ENCODE measurements around the gene DNAH10. TPM values are rescaled to one million over a fixed set of nuclear protein-coding genes. Genes with fewer than 3 reads are reported as not detected.

Gene DNAH10
- total and polyA plus RNA-seq, 4 donors, result 0.03 to 1.0 TPM; not detected in 2

DNA sequence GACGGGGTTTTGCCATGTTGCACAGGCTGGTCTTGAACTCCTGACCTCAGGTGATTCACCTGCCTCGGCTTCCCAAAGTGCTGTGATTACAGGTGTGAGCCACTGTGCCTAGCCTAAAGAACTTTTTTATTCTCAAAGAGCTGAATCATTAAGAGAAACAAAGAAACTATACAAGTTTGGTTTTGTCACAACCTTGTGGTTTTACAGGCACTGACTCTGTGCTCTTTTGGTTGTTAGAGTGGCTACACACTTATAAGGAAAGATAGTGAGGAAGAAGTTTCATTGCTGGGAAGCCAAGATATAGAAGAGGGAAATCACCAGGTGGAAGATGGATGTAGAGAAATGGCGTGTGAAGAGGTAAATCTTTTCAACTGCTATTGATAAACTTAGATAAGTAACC is 10.1 kb upstream of the DNAH10 start:
- Histone ChIP-seq H3K36me3 (ENCODE audit: control insufficient read depth in 1 of 2, insufficient read depth in 2 of 2, low read length in 1 of 2) (peaks cover 0 to 10% of the 10 kb centered on the region in 2 donors), H3K4me1 (ENCODE audit: control insufficient read depth in 1 of 2, insufficient read depth in 2 of 2, low read length in 2 of 2) (no peaks in the 10 kb centered on the region), H3K4me3 (ENCODE audit: low read length in 2 of 2) (no peak overlapping the region), H3K27ac (ENCODE audit: low read depth in 1 of 2, low read length in 2 of 2) (no peak overlapping the region), H3K9me3 (ENCODE audit: control insufficient read depth, low read length) (no peaks in the 10 kb centered on the region), H3K27me3 (ENCODE audit: control insufficient read depth in 1 of 2, insufficient read depth in 2 of 2, low read length in 1 of 2) (no peaks in the 10 kb centered on the region)
- WGBS, 2 donors, result 92 to 95% methylated on average over 3 of the region's 3 CpGs
- DNase-seq (no peak), ATAC-seq (ENCODE audit: low FRiP score) (no peak)
- intact Hi-C loops (cut with DNase I), result no loop called here

DNA sequence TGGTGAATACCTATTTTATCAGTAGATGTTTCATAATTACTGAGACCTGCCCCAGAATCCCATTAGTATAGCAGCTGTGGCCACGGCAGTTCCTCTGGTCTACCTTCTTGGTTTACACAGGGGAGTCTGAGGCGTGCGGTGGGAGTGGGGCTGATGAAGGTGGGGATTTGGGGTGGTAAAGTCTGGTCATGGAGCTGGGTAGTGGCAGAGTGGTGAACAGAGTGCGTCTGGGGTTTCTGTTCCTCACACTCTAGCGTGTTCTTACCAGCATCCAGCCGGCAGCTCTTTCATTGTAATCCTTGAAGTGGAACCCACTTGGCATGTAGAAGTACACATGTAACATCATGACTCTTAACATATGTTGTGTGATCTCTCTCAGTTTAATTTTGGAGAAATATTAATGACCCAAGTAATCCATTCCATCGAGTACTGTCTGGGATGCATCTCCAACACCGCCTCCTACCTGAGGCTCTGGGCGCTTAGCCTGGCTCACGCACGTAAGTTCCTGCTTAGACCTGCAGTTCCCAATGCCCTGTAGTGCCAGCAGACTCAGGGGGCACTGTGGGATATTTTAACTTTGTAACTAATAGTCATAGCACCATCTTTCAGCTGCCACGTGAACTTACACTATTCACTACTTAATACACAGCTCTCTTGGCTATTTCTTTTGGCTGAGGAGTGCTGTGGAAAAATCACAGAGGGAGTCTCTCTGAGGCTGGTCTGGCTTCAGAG is 7.9 kb upstream of the DNAH10 start:
- Histone ChIP-seq H3K9me3 (ENCODE audit: control insufficient read depth, low read length) (no peaks in the 10 kb centered on the region), H3K36me3 (ENCODE audit: control insufficient read depth in 1 of 2, insufficient read depth in 2 of 2, low read length in 1 of 2) (peaks cover 0 to 5% of the 10 kb centered on the region in 2 donors), H3K27me3 (ENCODE audit: control insufficient read depth in 1 of 2, insufficient read depth in 2 of 2, low read length in 1 of 2) (no peaks in the 10 kb centered on the region), H3K27ac (ENCODE audit: low read depth in 1 of 2, low read length in 2 of 2) (no peak overlapping the region), H3K4me3 (ENCODE audit: low read length in 2 of 2) (no peak overlapping the region), H3K4me1 (ENCODE audit: control insufficient read depth in 1 of 2, insufficient read depth in 2 of 2, low read length in 2 of 2) (no peaks in the 10 kb centered on the region)
- WGBS, 2 donors, result 80 to 83% methylated on average over 12 of the region's 12 CpGs
- intact Hi-C loops (cut with DNase I), result no loop called here
- ATAC-seq (ENCODE audit: low FRiP score) (no peak), DNase-seq (no peak)

DNA sequence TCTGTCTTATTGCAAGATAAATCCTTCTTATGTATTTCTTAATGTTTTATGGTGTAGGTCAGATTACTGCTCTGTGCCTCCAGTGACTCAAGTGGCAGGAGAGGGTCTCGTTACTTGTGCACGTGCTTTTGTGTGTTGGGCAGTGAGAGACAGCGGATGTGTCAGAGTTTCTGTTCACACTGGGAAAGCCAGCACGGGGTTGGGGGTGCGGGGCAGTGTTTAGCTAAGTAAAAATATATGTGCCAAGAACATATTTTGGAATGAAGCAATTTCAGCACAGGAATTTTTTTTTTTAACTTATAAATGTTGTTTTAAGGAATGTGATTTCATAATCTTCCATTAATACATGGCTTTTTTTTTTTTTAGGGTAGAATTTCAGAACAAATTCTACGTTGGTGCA is 4.5 kb upstream of the DNAH10 start:
- intact Hi-C loops (cut with DNase I), result no loop called here
- DNase-seq, result peak; percentile 82 to 92
- H3K36me3 ChIP-seq (ENCODE audit: control insufficient read depth in 1 of 2, insufficient read depth in 2 of 2, low read length in 1 of 2), result peaks cover 0 to 3% of the 10 kb centered on the region in 2 donors

DNA sequence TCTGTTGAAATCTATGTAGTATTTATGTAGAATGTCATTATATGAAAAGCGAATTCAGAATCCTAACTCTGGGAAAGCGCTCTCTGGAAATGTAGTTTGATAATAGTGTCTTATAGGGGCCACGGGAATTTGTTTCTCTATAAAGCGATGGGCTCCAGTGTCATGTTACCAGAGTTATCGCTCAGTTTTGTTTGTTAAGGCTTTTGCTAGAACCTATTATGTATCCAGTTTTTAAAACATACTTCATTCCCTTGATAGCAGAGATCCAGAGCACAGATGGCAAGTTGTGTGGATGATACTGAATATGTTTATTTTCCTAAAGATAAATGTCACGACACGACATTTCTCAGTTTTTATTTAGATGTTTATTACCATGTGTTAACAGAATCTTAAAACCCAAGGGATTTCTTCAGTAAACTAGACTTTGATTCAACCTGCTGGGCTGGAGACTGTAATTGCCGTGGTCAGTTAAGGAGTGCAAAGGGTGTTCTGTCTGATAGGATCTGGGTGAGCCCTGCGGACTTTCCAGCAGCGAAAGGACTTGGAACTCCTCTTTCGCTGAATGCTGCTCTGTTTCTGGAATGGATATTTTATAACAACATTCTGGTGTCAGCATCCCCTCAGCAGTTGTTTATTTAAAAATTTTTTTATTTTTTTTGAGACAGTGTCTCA is 1.7 kb upstream of the DNAH10 start:
- WGBS, 2 donors, result 97 to 98% methylated on average over 11 of the region's 11 CpGs
- intact Hi-C loops (cut with DNase I), result no loop called here
- ATAC-seq (ENCODE audit: low FRiP score), result no peak
- no peaks in the 10 kb centered on the region for H3K9me3 ChIP-seq (ENCODE audit: control insufficient read depth, low read length)
- H3K4me1 ChIP-seq (ENCODE audit: control insufficient read depth in 1 of 2, insufficient read depth in 2 of 2, low read length in 2 of 2), result no peaks in the 10 kb centered on the region
- H3K27me3 ChIP-seq (ENCODE audit: control insufficient read depth in 1 of 2, insufficient read depth in 2 of 2, low read length in 1 of 2), result no peaks in the 10 kb centered on the region
- no peak for DNase-seq
- H3K4me3 ChIP-seq (ENCODE audit: low read length in 2 of 2), result no peak overlapping the region
- no peak overlapping the region for H3K27ac ChIP-seq (ENCODE audit: low read depth in 1 of 2, low read length in 2 of 2)
- no peaks in the 10 kb centered on the region for H3K36me3 ChIP-seq (ENCODE audit: control insufficient read depth in 1 of 2, insufficient read depth in 2 of 2, low read length in 1 of 2)

More for the DNA sequence above, 4.5 kb upstream of the DNAH10 start:
- Histone ChIP-seq H3K4me1 (ENCODE audit: control insufficient read depth in 1 of 2, insufficient read depth in 2 of 2, low read length in 2 of 2) (no peaks in the 10 kb centered on the region), H3K27me3 (ENCODE audit: control insufficient read depth in 1 of 2, insufficient read depth in 2 of 2, low read length in 1 of 2) (no peaks in the 10 kb centered on the region), H3K4me3 (ENCODE audit: low read length in 2 of 2) (no peak overlapping the region), H3K27ac (ENCODE audit: low read depth in 1 of 2, low read length in 2 of 2) (no peak overlapping the region), H3K9me3 (ENCODE audit: control insufficient read depth, low read length) (no peaks in the 10 kb centered on the region)
- peak; percentile 75 for ATAC-seq (ENCODE audit: low FRiP score)
- 4 to 9% methylated on average over 6 of the region's 6 CpGs for WGBS, 2 donors

DNA sequence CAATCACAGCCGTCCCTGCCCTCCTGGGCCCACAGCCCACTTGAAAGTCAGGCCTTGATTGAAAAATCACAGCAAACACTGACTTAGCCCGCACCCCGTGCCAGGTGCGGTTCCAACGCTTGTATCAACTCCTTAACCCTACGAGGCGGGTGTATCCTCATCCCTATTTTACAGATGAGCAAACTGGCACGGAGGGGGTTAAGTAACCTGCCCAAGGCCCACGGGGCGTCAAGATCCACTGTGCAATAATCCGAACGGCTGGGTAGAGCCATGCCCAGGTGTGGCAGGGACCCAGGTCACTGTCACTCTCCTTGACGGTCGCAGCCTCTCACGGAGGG is 583 bp downstream of the DNAH10 start:
- DNase-seq, result no peak
- H3K4me3 ChIP-seq (ENCODE audit: low read length in 2 of 2), result peak overlapping the region in 1 of 2 donors; percentile 31

DNA sequence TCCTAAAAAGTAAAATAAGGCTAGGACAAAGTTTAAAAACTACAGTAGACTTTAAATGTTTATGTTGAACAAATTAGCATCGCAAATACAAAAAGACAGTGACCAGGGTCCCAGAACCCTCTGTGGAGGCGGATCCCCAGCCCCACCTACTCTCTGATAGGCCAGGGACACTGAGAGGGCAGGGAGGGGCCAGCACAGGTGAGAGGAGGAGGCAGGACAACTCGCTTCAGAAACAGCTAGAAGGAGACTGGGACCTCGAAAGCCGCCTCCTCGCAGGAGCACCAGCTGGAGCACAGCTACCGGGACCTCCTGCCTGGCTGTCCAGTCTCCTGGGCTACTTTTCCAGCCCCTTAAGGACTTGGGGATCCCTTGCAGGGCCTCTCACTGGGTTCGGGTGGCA is 992 bp downstream of the DNAH10 start:
- H3K9me3 ChIP-seq (ENCODE audit: control insufficient read depth, low read length), result no peaks in the 10 kb centered on the region
- no peak overlapping the region for H3K27ac ChIP-seq (ENCODE audit: low read depth in 1 of 2, low read length in 2 of 2)
- ATAC-seq (ENCODE audit: low FRiP score) (no peak), DNase-seq (no peak)
- 83 to 88% methylated on average over 8 of the region's 8 CpGs for WGBS, 2 donors
- intact Hi-C loops (cut with DNase I), result no loop called here
- no peak overlapping the region for H3K4me3 ChIP-seq (ENCODE audit: low read length in 2 of 2)
- H3K27me3 ChIP-seq (ENCODE audit: control insufficient read depth in 1 of 2, insufficient read depth in 2 of 2, low read length in 1 of 2), result no peaks in the 10 kb centered on the region
- H3K36me3 ChIP-seq (ENCODE audit: control insufficient read depth in 1 of 2, insufficient read depth in 2 of 2, low read length in 1 of 2), result no peaks in the 10 kb centered on the region
- no peaks in the 10 kb centered on the region for H3K4me1 ChIP-seq (ENCODE audit: control insufficient read depth in 1 of 2, insufficient read depth in 2 of 2, low read length in 2 of 2)

More for the DNA sequence above, 583 bp downstream of the DNAH10 start:
- Histone ChIP-seq H3K27me3 (ENCODE audit: control insufficient read depth in 1 of 2, insufficient read depth in 2 of 2, low read length in 1 of 2) (no peaks in the 10 kb centered on the region), H3K36me3 (ENCODE audit: control insufficient read depth in 1 of 2, insufficient read depth in 2 of 2, low read length in 1 of 2) (no peaks in the 10 kb centered on the region), H3K4me1 (ENCODE audit: control insufficient read depth in 1 of 2, insufficient read depth in 2 of 2, low read length in 2 of 2) (no peaks in the 10 kb centered on the region), H3K9me3 (ENCODE audit: control insufficient read depth, low read length) (no peaks in the 10 kb centered on the region), H3K27ac (ENCODE audit: low read depth in 1 of 2, low read length in 2 of 2) (no peak overlapping the region)
- WGBS, 2 donors, result 23 to 27% methylated on average over 15 of the region's 15 CpGs
- ATAC-seq (ENCODE audit: low FRiP score), result no peak
- intact Hi-C loops (cut with DNase I), result no loop called here

DNA sequence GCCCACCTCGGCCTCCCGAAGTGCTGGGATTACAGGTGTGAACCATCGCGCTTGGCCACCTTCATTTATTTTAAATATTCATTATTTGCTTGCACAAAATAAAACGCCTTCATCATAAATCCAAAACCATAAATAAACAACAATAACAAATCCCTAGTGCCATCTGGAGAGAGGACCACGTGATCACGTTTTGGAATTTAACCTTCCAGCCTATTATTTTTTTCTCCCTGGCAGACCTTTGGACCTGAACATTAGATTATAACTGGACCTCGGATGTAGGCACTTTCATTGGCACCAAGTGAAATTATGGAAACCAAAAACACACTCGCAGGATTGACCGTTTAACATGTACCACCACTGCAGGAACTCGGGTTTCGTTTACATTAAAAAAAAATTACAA is 2.0 kb downstream of the DNAH10 start:
- WGBS, 2 donors, result 81 to 85% methylated on average over 12 of the region's 12 CpGs
- H3K27ac ChIP-seq (ENCODE audit: low read depth in 1 of 2, low read length in 2 of 2), result no peak overlapping the region
- no peak overlapping the region for H3K4me3 ChIP-seq (ENCODE audit: low read length in 2 of 2)
- H3K36me3 ChIP-seq (ENCODE audit: control insufficient read depth in 1 of 2, insufficient read depth in 2 of 2, low read length in 1 of 2), result no peaks in the 10 kb centered on the region
- intact Hi-C loops (cut with DNase I), result no loop called here
- no peaks in the 10 kb centered on the region for H3K27me3 ChIP-seq (ENCODE audit: control insufficient read depth in 1 of 2, insufficient read depth in 2 of 2, low read length in 1 of 2)
- no peak for ATAC-seq (ENCODE audit: low FRiP score)
- H3K9me3 ChIP-seq (ENCODE audit: control insufficient read depth, low read length), result no peaks in the 10 kb centered on the region
- no peak for DNase-seq
- no peaks in the 10 kb centered on the region for H3K4me1 ChIP-seq (ENCODE audit: control insufficient read depth in 1 of 2, insufficient read depth in 2 of 2, low read length in 2 of 2)

DNA sequence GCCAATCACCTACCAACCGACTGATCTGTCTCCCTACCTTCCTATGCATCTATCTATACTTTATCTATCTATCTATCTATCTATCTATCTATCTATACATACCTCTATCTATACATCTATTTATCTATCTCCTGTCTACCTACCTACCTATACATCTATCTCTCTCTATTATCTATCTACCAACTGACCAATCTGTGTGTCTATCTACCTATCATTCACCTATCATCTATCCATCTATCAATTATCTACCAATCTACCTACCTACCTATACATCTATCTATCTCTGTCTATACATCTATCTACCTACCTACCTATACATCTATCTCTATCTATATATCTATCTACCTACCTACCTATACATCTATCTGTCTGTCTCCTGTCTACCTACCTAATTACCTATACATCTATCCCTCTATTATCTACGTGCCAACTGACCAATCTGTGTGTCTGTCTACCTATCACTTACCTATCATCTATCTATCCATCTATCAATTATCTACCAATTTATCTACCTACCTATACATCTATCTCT is 3.5 kb downstream of the DNAH10 start:
- H3K36me3 ChIP-seq (ENCODE audit: control insufficient read depth in 1 of 2, insufficient read depth in 2 of 2, low read length in 1 of 2), result no peaks in the 10 kb centered on the region
- DNase-seq, result no peak
- 86 to 96% methylated on average over 2 of the region's 2 CpGs for WGBS, 2 donors
- H3K27me3 ChIP-seq (ENCODE audit: control insufficient read depth in 1 of 2, insufficient read depth in 2 of 2, low read length in 1 of 2), result no peaks in the 10 kb centered on the region
- no peak overlapping the region for H3K4me3 ChIP-seq (ENCODE audit: low read length in 2 of 2)
- H3K27ac ChIP-seq (ENCODE audit: low read depth in 1 of 2, low read length in 2 of 2), result no peak overlapping the region
- ATAC-seq (ENCODE audit: low FRiP score), result no peak
- intact Hi-C loops (cut with DNase I), result no loop called here
- no peaks in the 10 kb centered on the region for H3K4me1 ChIP-seq (ENCODE audit: control insufficient read depth in 1 of 2, insufficient read depth in 2 of 2, low read length in 2 of 2)
- no peaks in the 10 kb centered on the region for H3K9me3 ChIP-seq (ENCODE audit: control insufficient read depth, low read length)

DNA sequence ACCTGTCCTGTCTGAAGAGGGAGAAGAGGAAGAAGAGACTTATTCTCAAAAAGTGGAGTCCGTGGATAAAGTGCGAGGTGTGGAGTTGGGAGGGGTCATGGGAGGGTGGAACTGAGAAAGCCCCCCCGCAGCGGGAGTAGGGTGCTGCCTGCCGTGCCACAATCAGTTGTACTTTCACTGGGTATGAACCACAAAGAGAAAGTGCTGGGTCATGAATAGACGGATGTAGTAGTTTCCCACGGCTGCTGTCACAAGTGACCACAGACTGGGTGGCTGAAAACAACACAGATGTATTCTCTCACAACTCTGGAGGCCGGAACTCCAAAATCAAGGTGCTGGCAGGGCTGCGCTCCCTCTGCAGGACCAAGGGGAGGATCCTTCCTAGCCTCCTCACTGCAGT is 5.5 kb downstream of the DNAH10 start:
- ATAC-seq (ENCODE audit: low FRiP score), result no peak
- no peaks in the 10 kb centered on the region for H3K4me1 ChIP-seq (ENCODE audit: control insufficient read depth in 1 of 2, insufficient read depth in 2 of 2, low read length in 2 of 2)
- DNase-seq, result no peak
- no peaks in the 10 kb centered on the region for H3K27me3 ChIP-seq (ENCODE audit: control insufficient read depth in 1 of 2, insufficient read depth in 2 of 2, low read length in 1 of 2)
- WGBS, 2 donors, result 83 to 84% methylated on average over 9 of the region's 9 CpGs
- H3K27ac ChIP-seq (ENCODE audit: low read depth in 1 of 2, low read length in 2 of 2), result no peak overlapping the region
- H3K9me3 ChIP-seq (ENCODE audit: control insufficient read depth, low read length), result no peaks in the 10 kb centered on the region
- H3K36me3 ChIP-seq (ENCODE audit: control insufficient read depth in 1 of 2, insufficient read depth in 2 of 2, low read length in 1 of 2), result no peaks in the 10 kb centered on the region
- intact Hi-C loops (cut with DNase I), result no loop called here
- no peak overlapping the region for H3K4me3 ChIP-seq (ENCODE audit: low read length in 2 of 2)

Measured in aorta (tissue), 5 donors.